ENCODE results near the gene ATR. TPM values are rescaled to one million over a fixed set of nuclear protein-coding genes. Genes with fewer than 3 reads are reported as not detected.
"Not testable (repeated sequence)": the region's sequence is repeated elsewhere in the genome, so short reads cannot be mapped to it uniquely, and the experiment has no call there.

The ATR gene
- total and polyA plus RNA-seq, 2 donors (not counting 1 experiment from before 2014, with no cell fraction given): 12.5 to 17.0 TPM

DNA sequence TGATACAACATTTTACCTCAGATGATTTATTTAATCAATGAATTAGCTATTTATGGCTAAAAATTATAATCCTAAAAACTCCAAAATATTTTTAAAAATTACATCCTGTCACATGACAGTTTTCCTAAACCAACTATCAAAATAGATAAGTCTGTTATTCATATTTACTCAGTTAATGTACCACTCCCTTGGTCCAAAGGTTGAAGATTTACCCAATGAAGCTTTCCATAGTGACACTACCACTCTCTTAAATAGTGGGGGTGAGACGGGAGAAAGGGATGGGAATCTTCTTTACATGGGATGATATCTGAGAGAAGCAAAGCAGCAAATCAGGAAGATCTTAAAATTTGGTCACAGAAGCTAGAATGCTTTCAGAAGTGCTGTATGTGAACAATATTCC, 161.2 kb downstream of the ATR start:
- Histone ChIP-seq H3K9ac (ENCODE audit: insufficient read depth, low read length) (no peak overlapping the region), H3K27me3 (ENCODE audit: control insufficient read depth, insufficient read depth, low read length) (no peaks in the 10 kb centered on the region), H3K36me3 (ENCODE audit: control insufficient read depth, insufficient read depth, low read length) (peaks cover 1% of the 10 kb centered on the region), H3K4me2 (ENCODE audit: extremely low read depth, insufficient read depth, low read length) (no peak overlapping the region), H4K20me1 (ENCODE audit: control insufficient read depth, extremely low read depth, insufficient read depth, low read length) (no peaks in the 10 kb centered on the region), H3K9me3 (ENCODE audit: control insufficient read depth, insufficient read depth, low read depth, low read length) (no peaks in the 10 kb centered on the region), H3K27ac (ENCODE audit: insufficient read depth, low read length) (no peak overlapping the region), H3K79me2 (ENCODE audit: control insufficient read depth, insufficient read depth, low read length) (no peaks in the 10 kb centered on the region), H3K4me3 (replicated peaks in 1 of 4; ENCODE audit: control extremely low read depth in 1 of 4, insufficient read depth in 1 of 4, low read depth in 3 of 4, low read length in 4 of 4) (no peak overlapping the region), H3K4me1 (ENCODE audit: control insufficient read depth, extremely low read depth, insufficient read depth, low read length) (no peaks in the 10 kb centered on the region), H2AFZ (ENCODE audit: low read length) (no peak overlapping the region)
- no peak for DNase-seq (ENCODE audit: low read depth in 2 of 2)
- TF ChIP-seq EZH2 (IDR thresholded peaks at IDR 0.05; ENCODE audit: low read length, missing control alignments) (no peak), CTCF (conservative IDR thresholded peaks at IDR 0.05 in 1 of 2, IDR thresholded peaks at IDR 0.05 in 1 of 2; ENCODE audit: low read depth in 1 of 2, low read length in 2 of 2) (no peak)

DNA sequence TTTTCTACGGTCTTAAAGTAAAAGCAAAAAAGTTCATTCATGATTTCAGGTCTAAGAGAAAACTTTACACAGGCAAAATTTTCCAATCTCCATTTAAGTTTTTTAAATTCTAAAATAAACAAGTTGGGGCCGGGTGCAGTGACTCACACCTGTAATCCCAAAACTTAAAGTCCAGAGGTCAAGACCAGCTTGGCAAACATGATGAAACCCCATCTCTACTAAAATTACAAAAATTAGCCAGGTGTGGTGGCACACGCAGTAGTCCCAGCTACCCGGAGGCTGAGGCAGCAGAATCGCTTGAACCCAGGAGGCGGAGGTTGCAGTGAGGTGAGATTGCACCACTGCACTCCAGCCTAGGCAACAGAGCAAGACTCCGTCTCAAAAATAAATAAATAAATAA, 178.0 kb downstream of the ATR start:
- H3K9ac ChIP-seq (ENCODE audit: insufficient read depth, low read length); H3K9me3 ChIP-seq (ENCODE audit: control insufficient read depth, insufficient read depth, low read depth, low read length); H3K27ac ChIP-seq (ENCODE audit: insufficient read depth, low read length); H3K4me1 ChIP-seq (ENCODE audit: control insufficient read depth, extremely low read depth, insufficient read depth, low read length); H3K79me2 ChIP-seq (ENCODE audit: control insufficient read depth, insufficient read depth, low read length); H3K4me2 ChIP-seq (ENCODE audit: extremely low read depth, insufficient read depth, low read length); H3K36me3 ChIP-seq (ENCODE audit: control insufficient read depth, insufficient read depth, low read length); H3K27me3 ChIP-seq (ENCODE audit: control insufficient read depth, insufficient read depth, low read length); DNase-seq (ENCODE audit: low read depth in 2 of 2); H2AFZ ChIP-seq (ENCODE audit: low read length); H4K20me1 ChIP-seq (ENCODE audit: control insufficient read depth, extremely low read depth, insufficient read depth, low read length); H3K4me3 ChIP-seq (replicated peaks in 1 of 4; ENCODE audit: control extremely low read depth in 1 of 4, insufficient read depth in 1 of 4, low read depth in 3 of 4, low read length in 4 of 4): not testable (repeated sequence)

Other genes starting within 250 kb of the ATR start
- 40.3 and 55.7 TPM in 2 replicates for gene XRN1, start 130.7 kb downstream of the ATR start, total RNA-seq
- gene XRN1, start 130.7 kb downstream of the ATR start, polyA plus RNA-seq: 14.7 and 19.9 TPM in 2 replicates
- gene PLS1, start 17.7 kb upstream of the ATR start, total RNA-seq: 0.51 and 0.83 TPM in 2 replicates
- 0.59 and 1.1 TPM in 2 replicates for gene PLS1, start 17.7 kb upstream of the ATR start, polyA plus RNA-seq
- gene TRPC1, start 145.3 kb upstream of the ATR start, total RNA-seq: 43.1 and 56.5 TPM in 2 replicates
- 11.3 and 13.0 TPM in 2 replicates for gene TRPC1, start 145.3 kb upstream of the ATR start, polyA plus RNA-seq